Brain pericyte (primary cell): ENCODE data around the gene METTL3.
A peak's percentile ranks its signal among the peaks of the same experiment; 100 is the strongest.

Experiments used
- DNase-seq: peaks from one replicate; pipeline ENCODE4 v3.0.0-alpha.2; 2012; ENCODE audit warnings: low read depth, low spot score

METTL3 gene

GRCh38 chr14:21526672-21527317 is 15.7 kb upstream of the METTL3 start:
- no peak for DNase-seq

GRCh38 chr14:21525962-21526671 is 15.0 kb upstream of the METTL3 start, which contains the start of gene SALL2:
TSS of gene SALL2 (minus strand) at chr14:21526346. CDS start at chr14:21526127, 219 bp downstream.
- peak; percentile 17 for DNase-seq

- no peak for DNase-seq
Measured at GRCh38 chr14:21525571-21525961, 14.4 kb upstream of the METTL3 start.

- no peak for DNase-seq
Measured at GRCh38 chr14:21524575-21525490, 13.7 kb upstream of the METTL3 start.

- DNase-seq: no peak
Measured at GRCh38 chr14:21523203-21523602, 12.1 kb upstream of the METTL3 start.

- no peak for DNase-seq
Measured at GRCh38 chr14:21521501-21521900, 10.4 kb upstream of the METTL3 start.

DNA sequence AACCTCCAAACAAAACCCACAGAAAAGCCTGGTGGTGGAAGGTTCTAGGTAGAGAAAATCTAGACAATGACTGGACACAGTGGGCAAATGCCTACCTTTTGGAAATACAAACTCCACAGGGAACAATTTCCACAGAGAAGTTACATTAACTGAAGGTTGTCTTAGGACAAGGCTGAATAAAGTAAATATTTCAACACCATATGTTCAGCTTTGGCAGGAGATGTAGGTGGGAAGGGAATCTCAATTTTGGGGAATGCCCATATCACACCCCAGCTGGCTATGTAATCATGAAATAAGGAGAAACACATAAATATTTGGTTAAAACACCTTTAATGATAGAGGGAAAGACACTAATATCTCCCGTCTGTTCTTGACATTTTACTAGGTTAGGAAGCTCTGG is 9.6 kb upstream of the METTL3 start:
- DNase-seq: no peak

DNA sequence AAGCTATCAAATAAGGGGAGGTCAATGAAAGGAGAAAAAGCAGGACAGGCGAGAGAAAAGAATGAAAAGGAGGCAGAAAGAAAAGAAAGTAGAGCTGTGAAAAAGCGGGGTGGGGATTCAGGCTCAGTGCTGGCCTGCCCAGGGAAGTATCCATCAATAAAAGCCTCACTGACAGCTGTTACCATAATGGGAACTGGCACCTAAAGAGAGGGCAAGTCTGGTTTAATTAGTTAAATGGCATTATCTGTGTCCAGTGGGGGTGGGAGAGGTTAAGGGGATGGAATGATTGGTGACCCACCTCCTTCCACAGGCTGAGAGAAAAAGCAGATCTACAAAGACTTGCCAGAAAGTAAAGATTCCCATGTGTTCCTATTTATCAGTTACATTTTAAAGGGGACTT is 7.6 kb upstream of the METTL3 start:
- no peak for DNase-seq

- no peak for DNase-seq
Measured at GRCh38 chr14:21514341-21514740, 3.2 kb upstream of the METTL3 start.

DNA sequence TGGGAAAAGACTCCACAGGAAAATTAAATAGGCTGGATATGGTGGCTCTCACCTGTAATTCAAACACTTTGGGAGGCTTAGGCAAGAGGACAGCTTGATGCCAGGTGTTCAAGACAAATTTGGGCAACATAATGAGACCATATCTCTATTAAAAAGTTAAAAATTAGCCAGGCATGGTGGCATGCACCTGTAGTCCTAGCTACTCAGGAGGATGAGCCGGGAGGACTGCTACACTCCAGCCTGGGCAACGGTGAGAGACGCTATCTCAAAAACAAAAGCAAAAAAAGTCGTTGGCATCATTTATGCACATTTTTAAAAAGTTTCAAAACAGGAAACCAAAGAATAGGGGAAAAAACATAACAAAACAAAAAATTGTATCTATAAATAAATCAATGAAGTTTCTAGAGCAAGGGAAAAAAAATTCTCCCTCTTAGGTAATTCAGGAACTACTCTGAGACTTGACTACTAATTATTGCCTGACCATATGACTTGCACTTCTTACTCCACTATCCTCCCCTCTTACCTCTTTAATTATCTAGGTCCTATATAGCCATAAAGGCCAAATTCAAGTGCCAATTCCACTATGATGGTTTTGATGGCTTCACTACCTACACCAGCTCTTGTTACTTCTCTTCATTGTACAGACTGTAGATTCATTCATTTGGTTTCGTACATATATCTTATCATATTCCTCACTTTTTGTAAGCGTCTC is 1.6 kb downstream of the METTL3 start:
- DNase-seq: no peak

DNA sequence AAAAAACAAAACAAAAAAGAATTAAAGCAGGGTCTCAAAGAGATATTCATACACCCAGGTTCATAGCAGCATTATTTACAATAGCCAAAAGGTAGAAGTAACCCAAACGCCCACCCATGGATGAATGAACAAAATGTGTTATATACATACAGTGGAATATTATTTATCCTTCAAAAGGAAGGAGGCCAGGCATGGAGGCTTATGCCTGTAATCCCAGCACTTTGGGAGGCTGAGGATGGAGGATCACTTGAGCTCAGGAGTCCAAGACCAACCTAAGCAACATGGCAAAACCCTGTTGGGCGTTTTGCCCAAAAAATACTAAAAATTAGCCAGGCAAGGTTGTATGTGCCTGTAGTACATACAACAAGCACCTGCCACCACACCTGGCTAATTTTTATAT is 4.6 kb downstream of the METTL3 start:
- DNase-seq: no peak

- DNase-seq: no peak
Measured at GRCh38 chr14:21505012-21505553, 6.1 kb downstream of the METTL3 start.

DNA sequence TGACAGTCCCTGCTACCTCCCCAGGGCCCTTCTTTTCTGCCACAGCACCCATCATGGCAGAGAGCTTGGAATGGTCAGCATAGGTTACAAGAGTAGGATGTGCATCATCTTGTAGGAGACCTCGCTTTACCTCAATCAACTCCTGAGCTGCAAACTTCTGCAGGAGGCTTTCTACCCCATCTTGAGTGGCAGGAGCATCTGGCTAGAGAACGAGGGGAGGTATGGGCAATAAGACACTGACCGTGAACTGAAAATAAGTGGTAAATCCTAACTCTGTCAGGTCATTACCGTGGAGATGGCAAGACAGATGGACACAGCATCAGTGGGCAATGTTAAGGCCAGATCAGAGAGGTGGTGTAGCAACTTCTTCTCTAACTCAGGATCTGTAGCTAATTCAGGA is 7.8 kb downstream of the METTL3 start:
- no peak for DNase-seq

DNA sequence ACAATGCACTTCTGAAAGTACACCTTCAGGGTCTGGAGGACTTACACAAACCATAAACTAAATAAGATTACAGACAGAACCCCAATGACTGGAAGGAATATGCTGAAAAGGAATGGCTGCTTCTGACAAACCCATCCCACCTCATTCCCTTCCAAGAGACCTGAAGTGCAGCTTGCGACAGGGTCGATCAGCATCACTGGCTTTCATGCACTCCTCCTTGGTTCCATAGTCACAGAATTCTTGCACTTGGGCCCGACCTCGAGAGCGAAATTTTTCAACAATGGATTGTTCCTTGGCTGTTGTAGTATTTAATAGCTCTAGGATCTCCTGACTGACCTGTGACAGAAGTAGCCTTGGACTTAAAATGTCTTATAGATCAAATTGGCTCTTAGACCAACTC is 9.6 kb downstream of the METTL3 start:
- no peak for DNase-seq

DNA sequence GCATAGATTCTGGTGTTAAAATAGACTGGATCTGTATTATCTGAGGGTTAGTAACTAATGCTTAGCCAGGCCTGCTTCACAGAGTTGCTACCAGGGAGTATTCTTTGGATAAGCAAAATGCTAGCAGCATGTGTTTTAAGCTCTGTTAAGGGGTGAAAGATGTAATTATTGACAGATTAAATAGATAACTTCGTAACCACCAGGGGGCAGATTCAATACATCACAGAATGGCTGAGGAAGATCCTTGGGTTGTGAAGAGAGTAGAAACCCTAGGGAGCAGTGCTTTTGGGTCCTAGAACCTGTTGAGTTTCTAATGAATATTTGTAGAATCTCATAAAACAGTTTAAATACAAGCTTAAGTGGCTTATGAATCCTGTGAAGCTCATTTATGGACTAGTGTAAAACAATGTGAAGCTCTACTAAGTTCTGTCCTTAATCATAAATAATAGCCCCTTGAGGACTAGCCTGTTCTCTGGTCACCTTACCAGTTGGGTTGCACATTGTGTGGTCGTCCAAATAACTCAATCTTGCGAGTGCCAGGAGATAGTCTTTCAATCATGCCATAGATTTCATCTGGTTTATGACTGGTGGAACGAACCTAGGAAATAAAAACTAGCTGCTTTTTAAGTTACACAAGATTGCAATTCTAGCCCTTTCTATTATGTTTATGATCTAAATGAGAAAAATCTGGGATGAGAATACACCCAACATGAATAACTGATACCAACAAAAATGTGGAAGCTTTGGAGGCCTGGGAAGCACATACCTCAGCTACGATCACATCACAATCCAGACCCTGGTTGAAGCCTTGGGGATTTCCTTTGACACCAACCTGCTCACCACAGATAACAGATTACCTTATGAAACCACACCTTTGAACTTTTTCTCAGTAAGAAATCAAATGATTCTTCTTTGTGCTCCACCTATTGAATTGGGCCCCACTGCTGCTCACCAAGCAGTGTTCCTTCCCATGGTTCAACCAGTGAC is 12.3 kb downstream of the METTL3 start:
- no peak for DNase-seq

DNA sequence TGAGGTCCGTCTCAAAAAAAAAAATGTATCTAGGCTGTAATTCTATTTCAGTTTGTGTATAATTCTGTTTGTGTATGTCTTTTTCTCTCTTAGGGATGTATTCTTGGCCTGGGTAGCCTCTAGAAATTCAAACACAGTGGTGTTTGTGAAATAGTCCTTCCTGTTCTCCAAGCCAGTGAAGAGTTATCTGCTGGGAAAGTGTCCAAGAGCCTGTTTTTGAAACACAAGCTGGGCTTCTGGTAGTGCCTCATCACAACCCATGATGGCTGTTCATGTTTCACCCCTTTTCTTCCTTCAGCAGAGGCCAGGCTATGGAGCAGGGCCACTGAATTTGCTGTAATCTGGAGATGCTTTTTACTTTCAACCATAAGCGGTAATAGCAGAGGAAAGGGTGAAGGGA is 14.7 kb downstream of the METTL3 start:
- no peak for DNase-seq

GRCh38 chr14:21494902-21495762 is 16.0 kb downstream of the METTL3 start:
- no peak for DNase-seq

GRCh38 chr14:21486640-21487087 is 24.5 kb downstream of the METTL3 start:
- DNase-seq: no peak
